ENCODE measurements around the gene L3MBTL1.

DNA sequence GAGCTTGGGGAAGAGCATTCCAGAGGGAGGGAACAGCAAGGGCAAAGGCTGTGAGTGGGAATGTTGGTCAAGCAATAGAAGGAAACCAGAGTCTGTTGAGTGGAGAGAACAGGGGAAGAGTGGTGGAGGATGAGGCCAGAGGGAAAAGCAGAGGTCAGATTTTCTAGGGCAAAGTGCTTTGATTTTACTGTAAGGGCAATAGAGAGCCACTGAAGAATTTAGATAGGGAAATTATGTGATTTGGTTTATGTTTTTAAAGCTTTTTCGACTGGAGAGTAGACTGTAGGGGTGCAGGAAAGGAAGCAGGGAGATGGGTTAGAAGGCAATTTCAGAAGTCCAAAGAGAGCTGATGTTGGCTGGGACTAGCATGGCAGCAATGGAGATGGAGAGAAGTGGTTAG lies 4.4 kb downstream of the L3MBTL1 start:
- no peak for TF ChIP-seq POLR2A (IDR thresholded peaks at IDR 0.05; ENCODE audit: extremely low read depth, insufficient read length)
- TF ChIP-seq CTCF (IDR thresholded peaks at IDR 0.05; ENCODE audit: low read depth, low read length), result no peak

All from NB4 (cell line).